IPS DF 19.7 (cell line): Measurements from ENCODE around the gene ZMYND8.
"Not testable (repeated sequence)": the region's sequence is repeated elsewhere in the genome, so short reads cannot be mapped to it uniquely, and the experiment has no call there.

Experiments used
- DNase-seq: peaks from one replicate; pipeline ENCODE4 v3.0.0-alpha.2; 2013; ENCODE audit warnings: low read depth, low spot score

ZMYND8 gene

DNA sequence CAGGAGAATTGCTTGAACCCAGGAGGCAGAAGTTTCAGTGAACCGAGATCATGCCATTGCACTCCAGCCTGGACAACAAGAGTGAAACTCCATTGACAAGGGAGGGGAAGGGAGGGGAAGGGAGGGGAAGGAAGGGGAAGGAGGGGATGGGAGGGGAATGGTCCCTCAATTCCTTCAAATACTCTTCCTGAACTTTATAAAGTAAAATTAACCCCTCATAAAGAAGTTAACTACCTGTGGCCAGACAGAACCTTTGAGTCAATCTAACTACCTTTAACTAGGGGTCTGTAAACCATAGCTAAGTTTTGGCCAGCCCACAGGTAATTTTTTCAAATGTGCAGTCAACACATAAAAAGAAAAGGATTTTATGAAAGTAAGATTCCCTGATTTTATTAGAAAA lies 131.0 kb downstream of the ZMYND8 start:
- no peak for DNase-seq

DNA sequence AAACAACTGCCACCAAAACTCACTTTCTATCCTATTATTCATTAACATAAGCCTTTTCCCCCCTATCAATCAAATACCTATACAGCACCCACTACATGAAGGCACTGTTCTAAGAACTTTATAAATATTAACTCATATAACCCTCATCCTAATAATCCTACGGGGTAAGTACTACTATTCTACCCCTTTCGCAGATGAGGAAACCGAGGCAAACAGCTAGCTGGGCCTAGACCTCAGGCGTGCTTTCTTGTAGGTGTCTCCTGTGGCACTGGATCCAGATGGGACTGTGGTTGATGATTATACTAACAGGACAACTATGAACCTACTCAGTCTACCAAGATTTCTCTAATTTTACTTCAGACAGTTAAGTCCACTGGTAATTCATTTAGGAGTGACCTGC lies 131.6 kb downstream of the ZMYND8 start:
- DNase-seq: no peak

DNA sequence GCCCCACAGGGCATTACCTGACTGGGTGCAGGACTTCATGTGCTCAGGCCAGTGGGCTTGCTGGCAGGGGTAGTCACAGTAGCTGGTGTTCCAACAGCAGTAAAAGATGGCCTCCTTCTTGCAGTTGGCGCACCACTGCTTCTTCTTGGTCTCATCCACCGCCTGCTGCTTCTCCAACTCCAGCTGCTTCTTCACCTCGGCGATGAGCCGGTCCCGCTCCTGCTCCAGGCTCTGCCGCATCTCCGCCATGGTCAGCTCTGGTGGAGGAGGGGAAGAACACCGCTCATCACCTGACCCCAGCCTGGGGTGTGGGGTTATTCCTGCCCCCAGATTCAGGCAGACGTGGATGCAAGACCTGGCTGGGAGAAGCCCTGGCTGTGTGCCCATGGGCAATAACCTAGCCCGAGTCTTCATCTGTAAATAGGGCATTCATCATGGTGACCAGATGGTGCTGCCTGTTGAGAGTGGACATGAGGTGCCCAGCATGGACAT lies 132.2 kb downstream of the ZMYND8 start:
- DNase-seq: no peak

DNA sequence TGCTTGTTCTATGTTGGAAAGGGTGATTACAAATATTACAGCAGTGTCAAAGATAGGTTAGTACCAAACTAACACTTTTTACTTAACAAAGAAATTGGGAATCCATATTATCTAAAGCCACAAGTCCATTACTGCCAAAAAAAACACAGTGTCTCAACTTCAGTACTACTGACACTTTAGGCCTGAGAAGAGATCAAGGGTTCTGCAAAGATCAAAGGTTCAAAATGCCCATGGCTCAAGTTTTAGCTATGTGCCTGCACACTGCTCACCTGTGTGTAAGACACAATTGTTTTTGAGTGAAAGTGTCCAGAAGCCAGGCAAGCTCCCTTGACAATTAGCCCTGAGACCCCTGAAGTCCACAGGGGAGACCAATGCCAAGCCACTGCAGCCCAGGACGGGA lies 132.6 kb downstream of the ZMYND8 start:
- no peak for DNase-seq

DNA sequence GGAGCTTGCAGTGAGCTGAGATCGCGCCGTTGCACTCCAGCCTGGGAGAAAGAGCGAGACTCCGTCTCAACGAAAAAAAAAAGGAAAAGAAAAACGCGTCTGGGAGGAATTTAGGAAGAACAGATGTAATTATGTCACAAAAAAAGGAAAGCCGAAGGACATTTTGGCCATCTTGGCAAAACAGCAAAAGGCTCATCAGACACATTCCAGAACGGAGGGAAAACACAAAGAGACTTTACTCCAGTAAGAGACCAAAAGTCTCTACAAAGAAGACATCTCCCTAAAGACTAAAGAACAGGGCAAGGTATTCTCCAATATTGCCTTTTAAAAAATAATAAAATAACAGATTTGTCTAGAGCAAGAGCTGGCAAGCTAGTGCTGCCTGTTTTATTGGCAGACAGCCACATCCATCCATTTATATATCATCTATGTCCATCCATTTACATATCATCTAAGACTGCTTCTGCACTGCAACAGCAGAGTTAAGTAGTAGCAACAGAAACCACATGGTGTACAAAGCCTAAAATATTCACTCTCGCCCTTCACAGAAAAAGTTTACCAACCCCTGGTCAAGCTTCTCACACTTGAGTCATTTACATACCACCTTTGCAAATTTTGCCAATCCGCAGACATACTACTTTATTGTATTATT lies 133.9 kb downstream of the ZMYND8 start:
- DNase-seq: no peak

DNA sequence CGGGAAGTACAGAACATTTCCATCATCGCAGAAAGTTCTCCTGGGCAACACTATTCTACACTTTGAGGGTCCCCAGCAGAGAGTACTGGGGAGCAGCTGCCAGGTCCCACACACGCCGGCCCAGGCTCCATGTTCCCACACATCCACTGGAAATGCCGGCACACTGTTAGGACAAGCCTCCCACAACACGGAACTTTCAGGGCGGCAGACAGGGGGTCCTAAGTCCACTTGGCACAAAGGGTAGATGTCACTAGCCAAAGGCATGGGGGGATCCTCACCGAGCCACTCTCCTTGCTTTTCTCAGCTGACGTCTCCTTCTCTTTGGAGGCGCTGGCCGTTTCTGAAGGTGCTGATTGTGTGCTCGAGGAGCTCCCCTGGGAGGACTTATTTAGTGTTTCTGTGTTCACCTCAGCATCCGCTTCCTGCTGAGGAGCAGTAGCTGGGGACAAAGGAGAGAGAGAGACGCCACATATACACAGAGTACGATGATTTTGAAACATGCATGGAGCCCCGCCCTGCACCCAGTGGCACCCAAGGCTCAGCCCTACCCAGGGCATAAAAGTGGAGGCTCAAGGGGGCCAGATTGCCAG lies 135.4 kb downstream of the ZMYND8 start:
- no peak for DNase-seq

DNA sequence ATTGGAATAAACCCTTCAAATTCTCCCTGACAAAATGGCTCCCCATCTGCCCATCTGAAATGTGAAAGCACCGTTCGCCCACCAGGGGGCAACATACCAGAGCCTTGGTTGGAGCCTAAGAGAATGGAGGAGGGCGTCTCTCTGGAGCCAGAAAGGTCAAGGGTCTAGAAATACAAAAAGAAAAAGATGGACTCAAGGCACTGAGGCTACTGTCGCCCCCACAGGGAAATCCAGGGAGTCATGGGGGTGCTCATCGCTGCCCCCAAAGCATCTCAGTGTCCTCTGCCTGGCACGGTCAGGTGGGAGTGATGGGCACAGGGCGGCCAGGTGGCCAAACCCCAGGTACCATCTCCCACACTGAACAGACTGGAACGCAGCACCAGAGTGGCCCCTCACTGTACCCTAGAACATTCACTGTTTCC lies 136.3 kb downstream of the ZMYND8 start:
- DNase-seq: no peak

DNA sequence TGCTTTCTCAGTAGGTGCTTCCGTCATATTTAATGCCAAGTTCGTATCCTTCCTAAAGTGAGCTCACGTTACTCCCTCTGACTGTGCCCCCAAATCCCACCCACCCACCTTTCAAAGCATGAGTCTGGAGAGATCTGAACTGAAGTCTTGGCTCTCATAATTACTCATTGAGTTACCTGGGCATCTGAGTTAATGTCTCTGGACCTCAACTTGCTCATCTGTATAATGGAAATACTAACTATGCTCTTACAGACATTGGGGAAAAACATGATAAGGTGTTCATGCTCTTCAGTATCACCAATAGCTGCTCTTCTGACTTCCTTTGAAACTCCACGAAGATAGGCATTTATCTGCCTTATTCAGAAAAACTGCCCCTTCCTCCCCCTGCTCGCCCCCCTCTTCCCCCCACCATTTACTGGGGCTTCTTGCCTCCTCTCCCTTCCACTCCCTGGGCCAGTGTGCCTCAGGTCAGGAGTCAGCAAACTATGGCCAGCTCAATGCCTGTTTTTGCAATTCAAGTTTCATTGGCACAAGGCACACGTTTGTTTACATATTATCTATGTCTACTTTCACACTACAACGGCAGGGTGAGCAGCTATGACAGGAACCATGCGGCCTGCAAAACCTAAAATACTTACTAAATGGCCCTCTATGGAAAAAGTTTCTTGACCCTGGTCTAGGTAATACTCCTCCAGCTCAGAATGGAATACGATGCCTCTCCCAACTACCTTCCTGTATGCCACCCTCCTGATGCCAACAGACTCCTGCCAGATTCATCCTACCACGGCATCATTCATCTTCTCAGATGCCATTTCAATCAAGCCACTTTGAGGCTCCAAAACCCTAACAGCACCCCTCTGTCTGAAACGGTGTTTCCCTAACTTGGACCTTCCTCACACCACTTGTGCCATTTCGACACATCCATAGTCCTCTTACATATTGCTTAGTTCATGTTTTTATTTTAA lies 138.7 kb downstream of the ZMYND8 start:
- DNase-seq: no peak

DNA sequence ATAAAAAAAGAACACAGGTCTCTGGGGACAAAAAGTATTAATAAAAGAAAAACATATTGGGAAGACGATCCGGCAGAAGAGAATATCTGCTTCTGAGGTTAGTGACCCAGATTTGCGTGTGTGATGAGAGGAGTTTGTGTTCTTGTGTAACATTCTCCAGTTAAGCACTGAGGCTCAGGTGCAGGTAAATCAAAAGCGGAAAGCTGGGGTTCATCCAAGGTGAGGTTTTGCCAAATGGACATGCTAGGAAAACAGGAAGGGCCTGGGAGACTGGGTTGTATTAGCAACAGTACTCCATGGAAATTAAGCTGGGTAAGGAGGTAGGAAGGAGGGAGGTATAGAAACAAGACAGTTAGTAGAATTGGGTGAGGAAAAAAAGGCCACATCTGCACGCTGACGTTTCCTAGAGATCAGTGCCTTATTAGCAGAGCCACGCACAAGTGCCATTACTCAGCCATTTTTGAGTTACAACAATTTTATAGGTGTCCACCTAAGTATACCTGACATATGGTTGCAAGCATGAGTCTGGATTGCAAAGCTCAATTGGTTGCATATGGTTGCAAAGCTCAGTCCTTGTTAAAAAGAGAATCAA lies 139.6 kb downstream of the ZMYND8 start:
- no peak for DNase-seq

DNA sequence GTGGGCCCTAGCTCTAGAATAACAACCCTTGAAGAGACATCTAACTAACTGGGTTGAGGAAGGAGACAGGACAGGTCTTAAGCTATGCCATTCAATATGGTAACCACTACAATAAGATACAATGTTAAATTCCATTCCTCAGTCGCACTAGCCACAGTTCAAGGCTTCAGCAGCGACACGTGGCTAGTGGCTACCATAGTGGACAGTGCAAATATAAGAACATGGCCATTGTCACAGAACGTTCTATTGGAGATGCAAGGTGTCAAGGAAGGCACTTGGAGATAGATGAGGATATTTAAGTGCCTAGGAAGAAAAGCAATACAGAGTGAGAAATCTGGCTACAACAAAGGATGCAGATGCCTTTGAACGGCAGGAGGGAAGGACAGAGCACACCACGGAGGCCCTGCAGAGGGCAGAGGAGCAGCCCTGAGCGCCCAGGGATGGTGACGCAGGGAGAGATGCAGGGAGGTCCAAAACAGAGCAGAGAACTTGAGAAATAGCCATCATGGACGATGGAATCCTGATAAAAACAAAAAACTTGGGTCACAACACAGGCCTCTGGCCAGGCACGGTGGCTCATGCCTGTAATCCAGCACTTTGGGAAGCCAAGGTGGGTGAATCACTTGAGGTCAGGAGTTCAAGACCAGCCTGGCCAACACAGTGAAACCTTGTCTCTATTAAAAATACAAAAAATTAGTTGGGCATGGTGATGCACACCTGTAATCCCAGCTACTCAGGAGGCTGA lies 140.7 kb downstream of the ZMYND8 start:
- no peak for DNase-seq

DNA sequence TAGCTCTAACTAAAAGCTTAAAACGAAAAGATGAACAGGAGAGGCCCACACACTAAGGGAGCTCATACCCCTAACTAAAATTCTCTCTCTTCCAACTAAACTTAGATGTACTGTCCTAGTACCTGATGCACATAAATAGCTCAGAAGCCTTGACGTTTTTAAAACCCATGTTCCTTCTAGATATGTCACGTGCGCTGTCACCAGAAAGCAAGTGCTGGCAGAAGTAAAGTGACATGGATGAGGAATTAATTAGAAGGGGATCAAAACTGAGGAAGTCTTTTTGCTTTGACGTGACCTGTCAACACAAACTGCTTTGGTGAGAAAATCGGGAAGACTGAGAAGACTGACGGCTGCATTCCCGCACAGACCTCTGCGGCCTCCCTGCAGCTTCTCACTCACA lies 142.5 kb downstream of the ZMYND8 start:
- DNase-seq: no peak

DNA sequence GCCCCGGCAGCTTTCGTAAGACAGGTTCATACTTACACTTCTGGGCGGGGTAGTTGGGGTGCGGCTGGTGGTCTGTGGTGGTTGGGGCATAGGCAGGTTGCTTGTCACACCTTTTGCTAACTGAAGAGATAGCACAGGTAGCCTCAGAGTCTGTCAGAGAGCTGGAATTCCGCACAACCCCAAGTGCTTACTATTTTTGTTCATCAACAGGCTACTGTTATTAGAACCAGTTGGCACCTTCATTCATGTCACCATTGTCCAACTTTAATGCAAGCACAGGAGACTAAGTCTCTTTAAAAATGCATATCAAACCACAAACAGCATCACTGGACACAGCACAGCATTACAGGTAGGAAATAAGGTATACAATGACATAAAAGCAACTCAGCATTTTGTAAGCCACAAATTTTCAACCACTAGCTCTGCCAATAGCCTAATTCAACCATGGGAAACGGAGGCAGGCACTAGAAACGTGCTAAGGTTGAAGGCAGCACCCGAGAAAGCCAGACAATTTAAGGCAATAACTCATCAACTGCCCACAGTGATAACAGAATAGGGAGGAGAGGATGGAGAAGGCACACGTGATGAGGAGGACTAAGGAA lies 143.8 kb downstream of the ZMYND8 start:
- DNase-seq: no peak

DNA sequence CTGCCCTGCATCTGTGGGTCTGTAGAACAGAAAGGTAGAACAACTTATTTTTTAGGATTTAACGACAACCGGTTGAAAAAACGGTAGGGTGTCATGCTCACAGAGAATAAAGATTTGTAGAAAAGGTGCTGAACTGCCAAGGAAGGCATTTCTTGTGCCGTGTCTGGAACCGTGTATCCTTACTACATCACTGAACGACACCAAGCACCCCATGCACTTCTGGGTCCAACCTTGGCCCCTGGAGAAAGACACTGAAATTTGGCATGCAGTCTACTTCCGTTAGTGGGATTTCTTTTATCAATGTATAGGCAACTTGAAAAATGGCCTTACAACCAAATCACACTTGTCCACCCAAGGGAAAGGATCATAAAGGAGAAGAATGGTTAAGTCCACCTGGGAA lies 145.5 kb downstream of the ZMYND8 start:
- DNase-seq: no peak

DNA sequence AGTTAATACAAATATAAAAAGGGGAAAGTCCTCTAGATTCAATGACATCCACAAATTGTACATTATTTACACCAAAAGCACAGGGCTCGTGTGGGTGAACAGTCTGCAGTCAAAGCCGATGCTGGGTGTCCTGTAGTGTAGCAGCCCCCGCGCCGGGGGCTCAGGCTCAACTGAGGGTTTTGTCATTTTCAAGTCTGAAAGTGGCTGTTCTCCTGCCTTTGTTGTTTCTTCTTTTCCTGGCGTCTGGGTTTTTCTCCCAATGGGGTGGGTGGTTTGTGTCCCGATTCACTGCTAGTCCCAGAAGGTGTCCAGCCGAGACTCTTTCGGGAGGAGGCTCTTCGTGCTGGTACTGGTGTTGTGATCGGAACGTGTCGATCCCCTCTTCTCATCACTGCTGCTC lies 146.0 kb downstream of the ZMYND8 start:
- no peak for DNase-seq

DNA sequence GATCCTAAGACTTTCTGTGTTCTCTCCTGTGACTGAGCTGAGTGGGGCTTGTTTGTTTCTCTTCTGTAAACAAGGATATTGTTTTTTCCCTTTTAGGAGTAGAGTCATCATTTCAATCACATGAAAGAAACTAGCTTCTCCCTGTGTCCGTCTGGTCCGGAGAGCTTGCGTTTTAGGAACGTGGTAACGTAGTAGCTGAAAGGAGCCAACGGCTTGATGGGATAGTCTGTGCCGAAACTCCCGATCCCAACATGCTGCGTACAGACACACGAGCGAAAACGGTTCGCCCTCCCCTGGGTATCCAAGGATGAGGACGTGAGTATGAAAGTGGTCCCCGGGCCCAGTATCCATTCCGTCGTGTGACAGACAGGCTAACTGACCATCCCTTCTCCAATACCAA lies 146.5 kb downstream of the ZMYND8 start:
- DNase-seq: no peak

DNA sequence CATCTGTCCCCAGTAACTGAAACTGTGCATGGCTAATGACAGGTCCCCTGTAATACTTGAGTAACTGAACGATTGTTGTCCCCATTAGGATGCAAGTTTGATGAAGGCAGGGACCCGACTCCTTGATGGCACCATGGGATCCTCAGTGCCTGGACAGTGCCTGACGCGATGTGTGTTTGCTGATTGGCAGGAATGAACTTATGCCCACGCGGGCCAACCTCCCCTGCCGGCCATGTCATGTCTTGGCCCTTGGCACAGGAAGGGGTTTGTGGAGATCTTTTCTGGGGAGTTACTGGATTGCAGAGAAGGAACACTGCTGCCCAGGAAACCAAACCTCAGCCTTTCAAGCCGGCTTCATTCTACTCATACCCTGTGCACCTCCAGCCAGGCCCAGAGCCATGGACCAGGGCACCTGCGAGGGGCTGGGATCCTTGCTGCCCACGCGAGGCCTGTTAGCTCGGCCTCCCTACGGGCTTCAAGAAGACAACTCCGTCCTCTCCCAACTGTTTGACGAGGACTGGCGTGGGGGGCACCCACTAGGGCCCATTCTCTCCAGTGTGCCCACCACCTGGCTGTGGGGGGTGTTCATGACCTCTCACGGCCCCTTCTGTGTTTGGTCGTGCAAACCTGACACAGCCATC lies 147.8 kb downstream of the ZMYND8 start:
- no peak for DNase-seq

DNA sequence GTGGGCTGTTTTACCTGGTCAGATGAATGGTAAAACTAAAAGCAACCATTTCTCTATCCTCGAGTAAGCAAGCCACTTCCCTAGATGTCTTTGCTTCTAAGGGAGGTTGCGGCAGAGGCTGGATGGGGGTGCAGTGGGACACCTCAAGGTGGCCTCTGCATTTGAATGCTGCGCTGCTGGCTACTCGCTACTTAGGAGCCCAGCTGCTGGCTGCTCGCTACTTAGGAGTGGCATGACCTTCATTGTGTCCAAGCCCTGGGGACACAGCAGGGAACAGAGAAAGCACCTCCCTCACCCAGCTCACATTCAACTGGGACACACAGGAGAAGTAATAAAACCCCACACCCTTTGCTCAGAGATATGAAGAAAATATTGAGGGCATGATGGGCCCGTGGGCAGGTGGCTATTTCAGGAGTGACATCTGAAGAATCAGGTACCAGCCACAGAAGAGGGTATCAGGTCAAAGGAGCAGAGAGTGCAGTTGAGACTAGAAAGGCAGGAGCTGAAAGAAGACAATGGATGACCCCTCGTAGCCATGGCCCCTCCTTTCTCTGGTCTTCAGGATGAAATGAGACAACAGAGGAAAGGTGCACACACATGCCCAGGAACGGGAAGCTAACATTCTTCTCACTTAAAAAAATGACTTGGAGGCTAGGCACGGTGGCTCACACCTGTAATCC lies 149.4 kb downstream of the ZMYND8 start:
- no peak for DNase-seq

DNA sequence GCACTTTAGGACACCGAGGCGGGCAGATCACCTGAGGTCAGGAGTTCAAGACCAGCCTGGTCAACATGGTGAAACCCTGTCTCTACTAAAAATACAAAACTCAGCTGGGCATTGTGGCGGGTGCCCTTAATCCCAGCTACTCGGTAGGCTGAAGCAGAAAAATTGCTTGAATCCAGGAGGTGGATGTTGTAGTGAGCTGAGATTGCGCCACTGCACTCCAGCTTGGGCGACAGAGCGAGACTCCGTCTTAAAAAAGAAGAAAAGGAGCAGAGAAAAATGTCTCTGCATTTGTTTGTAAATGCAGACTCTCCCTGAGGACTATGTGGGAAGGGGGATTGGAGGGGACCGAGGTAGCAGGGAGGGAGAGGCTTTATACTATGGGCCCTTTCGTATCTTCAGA lies 149.9 kb downstream of the ZMYND8 start:
- not testable (repeated sequence) for DNase-seq

DNA sequence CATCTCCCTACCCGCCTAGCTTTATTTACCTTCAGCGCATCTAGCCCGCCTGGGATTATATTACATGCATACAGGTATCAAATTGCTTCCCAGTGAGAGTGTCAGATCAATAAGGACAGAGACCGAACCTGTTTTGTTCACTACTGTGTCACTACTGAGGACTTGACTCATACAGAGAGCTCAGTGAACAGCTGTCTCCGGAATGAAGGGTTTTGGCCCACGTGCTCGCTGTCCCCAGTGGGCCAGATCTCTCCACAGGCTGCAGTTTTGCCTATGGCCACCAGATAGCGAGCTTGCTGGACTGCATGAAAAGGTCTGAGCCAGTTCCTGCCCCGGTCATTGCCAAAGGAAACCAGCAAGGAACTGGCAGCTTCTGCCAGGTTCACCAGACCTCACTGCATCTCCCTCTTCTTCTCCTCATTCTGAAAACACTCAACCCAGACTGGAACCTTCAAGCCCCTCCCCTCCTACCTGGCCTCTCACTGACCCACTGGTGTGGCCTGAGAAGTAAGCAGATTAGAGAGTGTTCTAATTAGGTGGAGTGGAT lies 150.8 kb downstream of the ZMYND8 start:
- DNase-seq: no peak

DNA sequence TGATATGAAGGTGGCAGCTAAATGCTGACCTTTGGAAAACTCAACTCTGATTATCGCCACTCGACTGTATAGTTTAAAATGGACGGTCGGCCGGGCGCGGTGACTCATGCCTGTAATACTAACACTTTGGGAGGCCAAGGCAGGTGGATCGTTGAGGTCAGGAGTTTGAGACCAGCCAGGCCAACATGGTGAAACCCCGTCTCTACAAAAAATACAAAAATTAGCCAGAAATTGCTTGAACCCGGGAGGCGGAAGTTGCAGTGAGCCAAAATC lies 151.7 kb downstream of the ZMYND8 start:
- DNase-seq: not testable (repeated sequence)
